Subcutaneous preadipocyte (primary cell): ENCODE measurements around the gene CREG1. TPM values are rescaled to one million over a fixed set of nuclear protein-coding genes. Genes with fewer than 3 reads are reported as not detected.

Experiments used
- total RNA-seq: library from RNA; depleted of rRNA; stranded (reverse); fragments of >200 nt; gene quantifications from 2 replicates; pipeline ENCODE4 v1.2.3, GENCODE V29; 2012

CREG1 gene
- 46.9 and 64.7 TPM in 2 replicates for total RNA-seq

DNA sequence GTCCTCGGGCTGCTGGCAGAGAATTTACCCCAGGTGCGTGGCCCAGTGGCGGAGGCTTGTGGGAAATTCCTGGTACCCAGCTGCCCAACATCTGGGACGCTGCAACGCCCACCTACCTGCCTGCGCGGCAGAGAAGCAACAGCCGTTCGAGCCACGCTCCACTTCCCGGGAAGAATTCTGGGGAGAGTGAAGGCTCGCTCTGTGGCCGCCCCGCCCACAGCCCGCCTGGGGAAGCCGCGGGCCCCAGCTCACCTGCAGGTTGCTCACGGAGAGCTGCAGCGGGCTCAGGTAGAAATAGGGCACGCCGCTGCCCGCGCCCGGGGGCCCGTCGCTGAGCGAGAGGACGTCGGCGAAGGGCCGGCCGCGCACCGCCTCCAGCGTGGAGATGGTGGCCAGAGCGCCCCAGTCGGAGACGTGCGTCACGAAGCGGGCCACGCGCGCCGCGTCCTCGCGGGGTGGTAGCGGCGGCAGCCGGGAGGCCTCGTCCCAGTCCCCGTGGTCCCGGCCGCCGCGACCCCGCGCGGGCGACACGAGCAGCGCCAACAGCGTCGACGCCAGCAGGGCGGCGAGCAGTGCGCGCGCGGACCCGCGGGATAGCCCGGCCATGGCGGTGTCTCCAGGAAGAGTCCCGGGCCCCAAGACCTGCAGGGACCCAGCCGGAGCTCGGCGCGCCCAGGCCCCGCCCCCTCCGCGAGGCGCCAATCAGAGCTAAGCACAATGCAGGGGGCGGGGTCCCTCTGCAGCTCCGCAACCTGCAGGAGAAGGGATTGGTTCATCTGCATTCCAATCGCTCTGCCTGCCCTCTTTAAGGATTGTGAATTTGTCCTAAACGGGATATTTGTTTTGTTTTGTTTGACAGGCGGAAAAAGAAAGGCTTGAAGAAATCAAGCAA is at the start of gene CREG1:
TSS of gene CREG1 (minus strand) at position 627 of the 892 bp plus-strand sequence.

DNA sequence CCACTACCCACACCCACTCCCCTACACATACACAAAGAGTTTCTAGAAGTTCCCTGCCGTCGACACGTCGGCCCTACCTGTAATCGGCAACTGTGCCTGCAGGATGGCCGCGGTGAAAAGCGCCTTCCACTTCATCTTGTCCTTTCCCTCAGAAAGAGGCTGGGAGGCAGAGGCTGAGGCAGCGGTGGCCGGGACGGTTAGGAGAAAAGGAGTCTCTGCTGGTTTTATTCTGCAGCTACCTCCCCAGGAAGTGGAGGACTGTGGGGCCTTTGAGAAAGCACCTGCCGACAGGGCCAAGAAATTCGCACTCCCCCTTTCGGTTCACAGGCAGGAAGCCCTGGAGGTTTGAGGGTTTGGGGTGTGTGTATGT is 35.2 kb downstream of the CREG1 start, which contains the start of gene CD247:
TSS of gene CD247 (minus strand) at position 199 of the 370 bp plus-strand sequence. CDS start at position 135, 64 bp downstream.

Other genes with a start within 250 kb of the CREG1 start
- gene CD247, start 35.2 kb downstream of the CREG1 start, total RNA-seq = not detected in 2 replicates
- 0.20 and 0.37 TPM in 2 replicates for gene RCSD1, start 76.5 kb upstream of the CREG1 start, total RNA-seq
- 81.9 and 88.4 TPM in 2 replicates for gene MPZL1, start 168.2 kb upstream of the CREG1 start, total RNA-seq